K562 (cell line): ENCODE results near the gene MRPL55. TPM values are rescaled to one million over a fixed set of nuclear protein-coding genes. Genes with fewer than 3 reads are reported as not detected.

Experiments used
- ATF1 ChIP-seq, 2 experiments: fragments of 450-650 bp in 1 of 2; IDR thresholded peaks; 2 replicates each; pipeline ENCODE4 v1.6.1; 2016; ENCODE audit warnings: missing compliant biosample characterization in 1 of 2, missing genetic modification characterization in 1 of 2
- GATAD2A ChIP-seq: fragments of 450-650 bp; IDR thresholded peaks from 2 replicates; pipeline ENCODE4 v1.6.1; 2017
- HDAC2 ChIP-seq: fragments of 450-650 bp; IDR thresholded peaks from 2 replicates; pipeline ENCODE4 v1.6.1; 2016; ENCODE audit warnings: mild to moderate bottlenecking
- KDM1A ChIP-seq, 2 experiments: fragments of 450-650 bp; IDR thresholded peaks; 2 replicates each; pipeline ENCODE4 v1.6.1; 2016; ENCODE audit warnings: mild to moderate bottlenecking in 2 of 2
- MEIS2 ChIP-seq: fragments of 450-650 bp; IDR thresholded peaks from 2 replicates; pipeline ENCODE4 v1.6.1; 2014; ENCODE audit warnings: mild to moderate bottlenecking; ENCODE audit not compliant: partially characterized antibody
- MTF1 ChIP-seq: fragments of 250-450 bp; sonication (Bioruptor Pico); IDR thresholded peaks from 2 replicates; pipeline ENCODE4 v1.9.0; 2021; ENCODE audit warnings: moderate library complexity, mild to moderate bottlenecking, inconsistent platforms, borderline replicate concordance
- MYC ChIP-seq, 2 experiments: fragments of 250-450 bp in 1 of 2; sonication (Bioruptor Pico) in 1 of 2; IDR thresholded peaks; 2 replicates each; pipeline versions ENCODE4 v1.5.1 to v1.6.1; 2012 to 2021; ENCODE audit warnings: low read depth in 2 of 2, borderline replicate concordance in 1 of 2, improper control_type of control experiment in 1 of 2, low read length in 1 of 2, mild to moderate bottlenecking in 1 of 2, moderate library complexity in 1 of 2
- PKNOX1 ChIP-seq: fragments of 450-650 bp; IDR thresholded peaks from 2 replicates; pipeline ENCODE4 v1.6.1; 2016
- RNF2 ChIP-seq: sonication (generic); IDR thresholded peaks from 2 replicates; pipeline ENCODE4 v1.6.1; 2016
- SMC3 ChIP-seq: conservative IDR thresholded peaks from 2 replicates; pipeline ENCODE4 v1.6.1; 2011; ENCODE audit warnings: low read depth, low read length, improper control_type of control experiment; ENCODE audit not compliant: insufficient read depth
- ZMIZ1 ChIP-seq, 2 experiments: fragments of 150-350 bp in 1 of 2; IDR thresholded peaks; 2 replicates each; pipeline ENCODE4 v1.6.1; 2012 to 2016; ENCODE audit warnings: low read depth in 2 of 2, low read length in 2 of 2, mild to moderate bottlenecking in 1 of 2, moderate library complexity in 1 of 2
- ZNF143 ChIP-seq: sonication (generic); formaldehyde crosslinking; IDR thresholded peaks from 2 replicates; pipeline ENCODE4 v1.9.0; 2022; ENCODE audit warnings: mild to moderate bottlenecking, missing genetic modification reagents
- polyA plus RNA-seq, 8 experiments: library from polyadenylated mRNA; depleted of rRNA in 4 of 8; stranded (reverse) in 5 of 8; unstranded in 3 of 8; fragments of >200 nt; fragmentation: Nextera tagmentation in 2 of 8; fragmentation: Illumina TruSeq in 1 of 8; extraction: Ambion mirVana in 2 of 8; extraction: Trizol in 1 of 8; gene quantifications; 2 replicates each; pipeline versions ENCODE4 v1.2.1 to v1.2.3, GENCODE V29; 2011 to 2014; ENCODE audit warnings: inconsistent platforms in 1 of 8, missing spikeins in 1 of 8
- total RNA-seq, 7 experiments: library from RNA; depleted of rRNA in 6 of 7; stranded (reverse); fragments of >200 nt in 6 of 7; fragmentation: Illumina TruSeq in 2 of 7; extraction: Trizol in 2 of 7; gene quantifications; 2 replicates each; pipeline versions ENCODE4 v1.2.1 to v1.2.3, GENCODE V29; 2011 to 2021; ENCODE audit warnings: low replicate concordance in 1 of 7

Gene MRPL55
- total and polyA plus RNA-seq, 9 of the 15 experiments (the other 6 are each of a cell fraction or from before 2014, with no cell fraction given): 34.9 to 228 (median 81.0) TPM

- no peak for TF ChIP-seq GATAD2A
- TF ChIP-seq ZNF143 (CRISPR knock-in tag): peak; percentile 49; the same call in 1 of the 2 replicates
- peak; percentile 50; the same call in 1 of the 2 replicates for TF ChIP-seq HDAC2
- TF ChIP-seq ZMIZ1 (IDR thresholded peaks at IDR 0.05; ENCODE audit: low read depth in 2 of 2, low read length in 2 of 2): no peak
- peak; percentile 58; the same call in 1 of the 2 replicates for TF ChIP-seq PKNOX1
- peak; percentile 77 to 89 for TF ChIP-seq KDM1A (IDR thresholded peaks at IDR 0.05)
- TF ChIP-seq MYC (IDR thresholded peaks at IDR 0.05; ENCODE audit: low read depth, low read length): no peak
- TF ChIP-seq MYC (CRISPR knock-in tag; IDR thresholded peaks at IDR 0.05; ENCODE audit: borderline replicate concordance, low read depth): no peak
- TF ChIP-seq RNF2: no peak
- TF ChIP-seq SMC3: no peak
- no peak for TF ChIP-seq MTF1 (CRISPR knock-in tag)
- TF ChIP-seq MEIS2: peak; percentile 70
- TF ChIP-seq ATF1 (CRISPR knock-in tag; IDR thresholded peaks at IDR 0.05): no peak
- peak; percentile 37; the same call in 1 of the 2 replicates for TF ChIP-seq ATF1 (tag; IDR thresholded peaks at IDR 0.05)
These were observed 11.9 kb upstream of the MRPL55 start (continued) for GRCh38 chr1:228120857-228121489.
